ENCODE data around the gene HCFC1R1.

The HCFC1R1 gene

DNA sequence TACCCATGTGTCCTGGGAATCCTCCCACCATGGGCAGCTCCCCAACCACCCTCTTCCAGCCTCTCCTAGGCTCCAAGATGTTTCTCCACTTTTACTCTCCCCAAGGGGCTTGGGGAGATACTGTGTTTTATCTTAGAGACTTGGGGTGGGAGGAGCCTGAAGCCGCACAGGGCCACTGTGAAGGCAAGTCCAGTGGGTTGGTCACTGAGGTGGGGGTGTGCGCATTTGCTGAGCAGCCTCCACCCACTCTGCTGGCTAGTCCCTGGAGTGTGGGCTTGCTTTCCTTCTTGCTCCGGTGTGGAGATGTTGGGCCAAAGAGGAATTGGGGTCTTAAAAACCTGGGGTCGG, 15.1 kb downstream of the HCFC1R1 start:
- no peaks in the 10 kb centered on the region for H3K36me3 ChIP-seq (replicated peaks; ENCODE audit: insufficient read depth, low read length)
- peaks cover 63% of the 10 kb centered on the region for H3K27me3 ChIP-seq (replicated peaks; ENCODE audit: insufficient read depth, low read length)
- peaks cover 17% of the 10 kb centered on the region for H3K4me1 ChIP-seq (ENCODE audit: low read length)
- no peak for DNase-seq
- H3F3A ChIP-seq (ENCODE audit: insufficient read depth, low read length) = peaks cover 3% of the 10 kb centered on the region; the same call in 1 of the 2 replicates
- no peak overlapping the region for H3K4me3 ChIP-seq (ENCODE audit: low read length)
- H3K4me2 ChIP-seq (ENCODE audit: low read depth, low read length) = no peak overlapping the region
- no peaks in the 10 kb centered on the region for H3K9me2 ChIP-seq (replicated peaks; ENCODE audit: insufficient read depth, low read length)
- H3K27ac ChIP-seq (ENCODE audit: low read length) = no peak overlapping the region
- H2AFZ ChIP-seq (ENCODE audit: low read length) = no peak overlapping the region
- no peak overlapping the region for H3K9ac ChIP-seq (ENCODE audit: low read length)
- H3K9me3 ChIP-seq (replicated peaks; ENCODE audit: insufficient read depth, low read length) = no peaks in the 10 kb centered on the region
- no peaks in the 10 kb centered on the region for H3K79me2 ChIP-seq (ENCODE audit: low read length)
- TF ChIP-seq, protein P1, sequence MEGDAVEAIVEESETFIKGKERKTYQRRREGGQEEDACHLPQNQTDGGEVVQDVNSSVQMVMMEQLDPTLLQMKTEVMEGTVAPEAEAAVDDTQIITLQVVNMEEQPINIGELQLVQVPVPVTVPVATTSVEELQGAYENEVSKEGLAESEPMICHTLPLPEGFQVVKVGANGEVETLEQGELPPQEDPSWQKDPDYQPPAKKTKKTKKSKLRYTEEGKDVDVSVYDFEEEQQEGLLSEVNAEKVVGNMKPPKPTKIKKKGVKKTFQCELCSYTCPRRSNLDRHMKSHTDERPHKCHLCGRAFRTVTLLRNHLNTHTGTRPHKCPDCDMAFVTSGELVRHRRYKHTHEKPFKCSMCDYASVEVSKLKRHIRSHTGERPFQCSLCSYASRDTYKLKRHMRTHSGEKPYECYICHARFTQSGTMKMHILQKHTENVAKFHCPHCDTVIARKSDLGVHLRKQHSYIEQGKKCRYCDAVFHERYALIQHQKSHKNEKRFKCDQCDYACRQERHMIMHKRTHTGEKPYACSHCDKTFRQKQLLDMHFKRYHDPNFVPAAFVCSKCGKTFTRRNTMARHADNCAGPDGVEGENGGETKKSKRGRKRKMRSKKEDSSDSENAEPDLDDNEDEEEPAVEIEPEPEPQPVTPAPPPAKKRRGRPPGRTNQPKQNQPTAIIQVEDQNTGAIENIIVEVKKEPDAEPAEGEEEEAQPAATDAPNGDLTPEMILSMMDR (IDR thresholded peaks at IDR 0.05; ENCODE audit: low read length) = no peak
- no peaks in the 10 kb centered on the region for H4K20me1 ChIP-seq (ENCODE audit: insufficient read depth, low read length)

DNA sequence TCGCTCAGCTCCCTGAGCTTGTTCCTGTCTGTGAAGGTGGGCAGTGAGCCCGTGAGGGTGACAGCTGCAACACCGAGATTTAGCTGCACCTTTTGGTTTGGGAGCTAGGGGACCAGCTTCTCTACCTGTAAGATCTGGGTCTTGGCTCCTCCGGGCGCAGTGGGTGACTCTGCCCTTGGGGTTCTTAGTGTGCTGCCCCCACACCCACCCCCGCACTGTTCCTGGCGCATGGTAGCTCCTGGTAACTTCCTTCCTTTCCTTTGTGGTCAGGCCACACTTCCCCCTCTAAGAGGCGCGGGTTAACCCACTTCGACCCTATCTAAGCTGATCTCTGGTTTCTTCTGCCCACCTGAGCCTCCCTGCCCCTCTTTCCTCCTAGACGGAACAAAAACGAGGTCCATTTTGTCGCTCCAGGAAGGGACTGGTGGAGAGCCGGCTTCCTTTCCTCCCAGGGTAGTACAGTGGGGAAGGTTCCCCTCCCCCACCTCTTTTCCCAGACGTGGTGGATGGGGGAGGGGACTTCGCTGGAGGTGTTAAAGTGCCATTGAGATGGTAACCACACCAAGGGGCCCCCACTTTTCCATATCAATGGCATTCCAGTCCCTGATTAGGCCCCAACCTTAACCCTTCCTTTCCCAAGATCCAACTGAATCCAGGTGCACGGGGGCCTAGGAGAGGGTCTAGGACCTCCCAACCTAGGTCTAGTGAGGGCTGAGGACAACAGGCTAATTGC, 15.6 kb downstream of the HCFC1R1 start:
- Histone ChIP-seq H3K4me3 (ENCODE audit: low read length) (no peak overlapping the region), H3K9ac (ENCODE audit: low read length) (no peak overlapping the region), H2AFZ (ENCODE audit: low read length) (no peak overlapping the region), H3K9me2 (replicated peaks; ENCODE audit: insufficient read depth, low read length) (no peaks in the 10 kb centered on the region), H3K9me3 (replicated peaks; ENCODE audit: insufficient read depth, low read length) (no peaks in the 10 kb centered on the region), H3K36me3 (replicated peaks; ENCODE audit: insufficient read depth, low read length) (no peaks in the 10 kb centered on the region), H3K27ac (ENCODE audit: low read length) (no peak overlapping the region), H3K79me2 (ENCODE audit: low read length) (no peaks in the 10 kb centered on the region), H3K4me2 (ENCODE audit: low read depth, low read length) (no peak overlapping the region), H3K4me1 (ENCODE audit: low read length) (peaks cover 17% of the 10 kb centered on the region), H3K27me3 (replicated peaks; ENCODE audit: insufficient read depth, low read length) (peaks cover 57% of the 10 kb centered on the region), H4K20me1 (ENCODE audit: insufficient read depth, low read length) (no peaks in the 10 kb centered on the region), H3F3A (ENCODE audit: insufficient read depth, low read length) (peaks cover 3% of the 10 kb centered on the region; the same call in 1 of the 2 replicates)
- no peak for DNase-seq
- TF ChIP-seq EZH2 (optimal IDR thresholded peaks at IDR 0.05; ENCODE audit: low read depth, low read length) = no peak
- no peak for TF ChIP-seq EZH2phosphoT487 (IDR thresholded peaks at IDR 0.05; ENCODE audit: low read length)
- TF ChIP-seq, protein P1 (IDR thresholded peaks at IDR 0.05; ENCODE audit: low read length) = no peak

DNA sequence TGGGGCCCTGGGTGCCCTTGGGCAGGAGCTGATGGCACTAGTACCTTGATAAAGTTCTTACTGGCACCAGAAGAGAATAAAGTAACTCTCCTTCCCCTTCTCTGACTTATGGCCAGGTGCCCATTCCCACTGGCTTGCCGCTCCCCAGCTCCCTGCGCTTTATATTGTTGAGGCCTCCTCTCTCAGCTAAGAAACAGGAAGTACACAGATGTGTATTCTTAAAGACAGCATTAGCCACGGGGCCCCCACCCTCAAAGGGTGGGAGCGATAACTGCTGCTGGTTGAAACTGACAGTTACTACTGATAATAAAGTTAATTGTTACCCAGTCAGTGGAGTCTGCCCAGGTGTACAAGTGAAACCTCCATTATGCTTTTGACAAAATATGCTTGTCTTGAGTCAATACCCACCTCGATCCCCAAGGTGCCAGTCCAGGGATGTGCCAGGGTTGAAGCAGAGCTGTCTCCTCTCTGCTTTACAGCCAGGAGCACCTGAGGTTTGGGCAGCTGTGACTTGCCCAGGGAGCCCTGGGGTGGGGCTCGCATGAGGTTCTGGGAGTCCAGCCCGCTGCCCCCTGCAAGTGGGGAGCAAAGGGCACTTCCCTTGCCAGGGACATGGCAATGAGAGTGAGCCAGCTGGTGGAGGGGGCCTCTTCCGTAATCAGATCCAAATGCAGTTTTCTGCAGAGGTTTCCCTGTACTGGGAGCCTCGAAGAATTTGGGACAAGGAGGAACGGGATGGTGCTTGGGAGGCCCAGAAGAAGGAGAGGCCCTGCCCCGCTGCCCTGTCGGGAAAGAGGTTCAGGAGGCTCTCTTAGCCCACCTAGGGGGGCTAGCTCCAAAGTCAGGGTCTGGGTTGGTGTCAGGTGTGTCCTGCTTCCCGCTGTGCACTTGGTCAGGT, 16.4 kb downstream of the HCFC1R1 start:
- Histone ChIP-seq H3K9me2 (replicated peaks; ENCODE audit: insufficient read depth, low read length) (no peaks in the 10 kb centered on the region), H2AFZ (ENCODE audit: low read length) (no peak overlapping the region), H3F3A (ENCODE audit: insufficient read depth, low read length) (peaks cover 3% of the 10 kb centered on the region; the same call in 1 of the 2 replicates), H3K79me2 (ENCODE audit: low read length) (no peaks in the 10 kb centered on the region), H3K4me1 (ENCODE audit: low read length) (peaks cover 16% of the 10 kb centered on the region), H3K9ac (ENCODE audit: low read length) (no peak overlapping the region), H3K4me3 (ENCODE audit: low read length) (no peak overlapping the region), H3K36me3 (replicated peaks; ENCODE audit: insufficient read depth, low read length) (no peaks in the 10 kb centered on the region), H4K20me1 (ENCODE audit: insufficient read depth, low read length) (no peaks in the 10 kb centered on the region), H3K27me3 (replicated peaks; ENCODE audit: insufficient read depth, low read length) (peaks cover 54% of the 10 kb centered on the region), H3K4me2 (ENCODE audit: low read depth, low read length) (no peak overlapping the region), H3K27ac (ENCODE audit: low read length) (no peak overlapping the region), H3K9me3 (replicated peaks; ENCODE audit: insufficient read depth, low read length) (no peaks in the 10 kb centered on the region)
- DNase-seq = no peak
- TF ChIP-seq EZH2 (optimal IDR thresholded peaks at IDR 0.05; ENCODE audit: low read depth, low read length) (no peak), EZH2phosphoT487 (IDR thresholded peaks at IDR 0.05; ENCODE audit: low read length) (no peak)
- TF ChIP-seq, protein P1 (IDR thresholded peaks at IDR 0.05; ENCODE audit: low read length) = no peak
